ENCODE measurements around the gene HEG1.

DNA sequence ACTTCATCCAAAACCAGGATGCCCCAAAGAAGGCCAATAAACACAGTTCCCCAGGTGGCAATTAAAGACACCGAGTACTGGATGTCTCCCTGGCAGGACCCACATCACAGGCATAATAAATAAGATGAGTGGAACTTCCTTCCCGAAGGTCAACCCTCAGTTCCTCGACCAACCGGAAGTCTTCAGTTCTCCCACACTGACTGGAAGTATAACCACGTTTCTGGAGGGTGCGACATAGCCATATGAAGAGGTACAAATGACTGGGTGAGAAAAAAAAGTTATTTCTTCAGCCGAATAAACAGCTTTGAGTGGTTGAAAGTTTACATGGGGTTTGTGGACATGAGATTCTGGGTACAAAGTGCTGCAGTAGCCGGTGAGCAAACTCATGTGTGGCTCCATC lies 86.6 kb downstream of the HEG1 start:
- TF ChIP-seq POLR2A (IDR thresholded peaks at IDR 0.05; ENCODE audit: control extremely low read depth in 1 of 2, low read depth in 2 of 2, low read length in 2 of 2) (no peak), GABPA (IDR thresholded peaks at IDR 0.05; ENCODE audit: borderline replicate concordance, insufficient read depth, low read length) (no peak), BACH1 (IDR thresholded peaks at IDR 0.05; ENCODE audit: low read length) (no peak)
- TF ChIP-seq, protein P1, sequence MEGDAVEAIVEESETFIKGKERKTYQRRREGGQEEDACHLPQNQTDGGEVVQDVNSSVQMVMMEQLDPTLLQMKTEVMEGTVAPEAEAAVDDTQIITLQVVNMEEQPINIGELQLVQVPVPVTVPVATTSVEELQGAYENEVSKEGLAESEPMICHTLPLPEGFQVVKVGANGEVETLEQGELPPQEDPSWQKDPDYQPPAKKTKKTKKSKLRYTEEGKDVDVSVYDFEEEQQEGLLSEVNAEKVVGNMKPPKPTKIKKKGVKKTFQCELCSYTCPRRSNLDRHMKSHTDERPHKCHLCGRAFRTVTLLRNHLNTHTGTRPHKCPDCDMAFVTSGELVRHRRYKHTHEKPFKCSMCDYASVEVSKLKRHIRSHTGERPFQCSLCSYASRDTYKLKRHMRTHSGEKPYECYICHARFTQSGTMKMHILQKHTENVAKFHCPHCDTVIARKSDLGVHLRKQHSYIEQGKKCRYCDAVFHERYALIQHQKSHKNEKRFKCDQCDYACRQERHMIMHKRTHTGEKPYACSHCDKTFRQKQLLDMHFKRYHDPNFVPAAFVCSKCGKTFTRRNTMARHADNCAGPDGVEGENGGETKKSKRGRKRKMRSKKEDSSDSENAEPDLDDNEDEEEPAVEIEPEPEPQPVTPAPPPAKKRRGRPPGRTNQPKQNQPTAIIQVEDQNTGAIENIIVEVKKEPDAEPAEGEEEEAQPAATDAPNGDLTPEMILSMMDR (IDR thresholded peaks at IDR 0.05; ENCODE audit: control extremely low read depth in 1 of 3, insufficient read depth in 1 of 3, low read depth in 1 of 3, low read length in 3 of 3) = no peak

Measured in H1 (cell line).